Measurements from ENCODE around the gene AGAP1. TPM values are rescaled to one million over a fixed set of nuclear protein-coding genes. Genes with fewer than 3 reads are reported as not detected.

AGAP1 gene
- total RNA-seq, 2 experiments from 2014 or later = 1.8 to 2.0 TPM

- ChIA-PET POLR2A (no interaction called here), CTCF (no interaction called here)
- Mint-ChIP-seq H3K9me3 (peaks cover under 1% of the 10 kb centered on the region), H3K4me3 (no peak overlapping the region), H3K27me3 (peaks cover 45% of the 10 kb centered on the region), H3K4me1 (ENCODE audit: low read depth) (peaks cover 12% of the 10 kb centered on the region), H3K27ac (no peak overlapping the region), H3K36me3 (no peaks in the 10 kb centered on the region)
- intact Hi-C loops (cut with micrococcal nuclease) = loop anchor here (10.0 kb wide), 1 partner anchor 90 kb away; no protein-coding TSS in a partner anchor
- DNase-seq = no peak
Observed at GRCh38 chr2:235505181-235505741, 11.4 kb downstream of the AGAP1 start.

GRCh38 chr2:235506291-235506996, 12.6 kb downstream of the AGAP1 start:
- CTCF ChIA-PET = no interaction called here

GRCh38 chr2:235506997-235507615, 13.3 kb downstream of the AGAP1 start:
- no peak for DNase-seq
- CTCF ChIA-PET = no interaction called here
- POLR2A ChIA-PET = no interaction called here
- H3K36me3 Mint-ChIP-seq = no peaks in the 10 kb centered on the region
- H3K27me3 Mint-ChIP-seq = peaks cover 35% of the 10 kb centered on the region
- H3K9me3 Mint-ChIP-seq = peaks cover 2% of the 10 kb centered on the region
- H3K27ac Mint-ChIP-seq = no peak overlapping the region
- H3K4me3 Mint-ChIP-seq = no peak overlapping the region
- intact Hi-C loops (cut with micrococcal nuclease) = loop anchor here (10.0 kb wide), 1 partner anchor 88 kb away; no protein-coding TSS in a partner anchor
- peaks cover under 1% of the 10 kb centered on the region for H3K4me1 Mint-ChIP-seq (ENCODE audit: low read depth)

More at GRCh38 chr2:235506291-235506996, 12.6 kb downstream of the AGAP1 start:
- intact Hi-C loops (cut with micrococcal nuclease) = loop anchor here (10.0 kb wide), 1 partner anchor 88 kb away; no protein-coding TSS in a partner anchor
- Mint-ChIP-seq H3K9me3 (peaks cover 2% of the 10 kb centered on the region), H3K4me1 (ENCODE audit: low read depth) (peaks cover 7% of the 10 kb centered on the region), H3K36me3 (no peaks in the 10 kb centered on the region), H3K27me3 (peaks cover 39% of the 10 kb centered on the region), H3K4me3 (no peak overlapping the region), H3K27ac (no peak overlapping the region)
- POLR2A ChIA-PET = no interaction called here
- no peak for DNase-seq

- ChIA-PET CTCF (no interaction called here), POLR2A (no interaction called here)
- no peak for DNase-seq
- Mint-ChIP-seq H3K9me3 (peaks cover 2% of the 10 kb centered on the region), H3K36me3 (no peaks in the 10 kb centered on the region), H3K4me3 (no peak overlapping the region), H3K27ac (no peak overlapping the region), H3K4me1 (ENCODE audit: low read depth) (no peaks in the 10 kb centered on the region), H3K27me3 (peaks cover 26% of the 10 kb centered on the region)
- intact Hi-C loops (cut with micrococcal nuclease) = loop anchor here (10.0 kb wide), 1 partner anchor 87 kb away; no protein-coding TSS in a partner anchor
Observed at GRCh38 chr2:235507928-235508327, 14.1 kb downstream of the AGAP1 start.

- no peak for DNase-seq
- Mint-ChIP-seq H3K4me1 (ENCODE audit: low read depth) (no peaks in the 10 kb centered on the region), H3K27ac (no peak overlapping the region), H3K4me3 (no peak overlapping the region), H3K27me3 (peaks cover 23% of the 10 kb centered on the region), H3K9me3 (peaks cover 2% of the 10 kb centered on the region), H3K36me3 (no peaks in the 10 kb centered on the region)
- intact Hi-C loops (cut with micrococcal nuclease) = loop anchor here (10.0 kb wide), 1 partner anchor 86 kb away; no protein-coding TSS in a partner anchor
- ChIA-PET CTCF (no interaction called here), POLR2A (no interaction called here)
Observed at GRCh38 chr2:235508371-235509160, 14.7 kb downstream of the AGAP1 start.

GRCh38 chr2:235510318-235510717, 16.5 kb downstream of the AGAP1 start:
- POLR2A ChIA-PET = no interaction called here
- no peaks in the 10 kb centered on the region for H3K36me3 Mint-ChIP-seq
- CTCF ChIA-PET = no interaction called here
- peaks cover 11% of the 10 kb centered on the region for H3K27me3 Mint-ChIP-seq
- H3K4me1 Mint-ChIP-seq (ENCODE audit: low read depth) = no peaks in the 10 kb centered on the region
- H3K4me3 Mint-ChIP-seq = no peak overlapping the region
- peaks cover 2% of the 10 kb centered on the region for H3K9me3 Mint-ChIP-seq
- intact Hi-C loops (cut with micrococcal nuclease) = no loop called here
- H3K27ac Mint-ChIP-seq = no peak overlapping the region
- no peak for DNase-seq

GRCh38 chr2:235511187-235511661, 17.4 kb downstream of the AGAP1 start:
- Mint-ChIP-seq H3K27me3 (peaks cover 8% of the 10 kb centered on the region), H3K27ac (no peak overlapping the region), H3K4me1 (ENCODE audit: low read depth) (no peaks in the 10 kb centered on the region), H3K36me3 (no peaks in the 10 kb centered on the region), H3K9me3 (peaks cover 2% of the 10 kb centered on the region), H3K4me3 (no peak overlapping the region)
- intact Hi-C loops (cut with micrococcal nuclease) = no loop called here
- ChIA-PET POLR2A (no interaction called here), CTCF (no interaction called here)
- no peak for DNase-seq

GRCh38 chr2:235511751-235512698, 18.2 kb downstream of the AGAP1 start:
- ChIA-PET CTCF (no interaction called here), POLR2A (no interaction called here)
- peaks cover 6% of the 10 kb centered on the region for H3K27me3 Mint-ChIP-seq

GRCh38 chr2:235512699-235513053, 18.8 kb downstream of the AGAP1 start:
- Mint-ChIP-seq H3K36me3 (no peaks in the 10 kb centered on the region), H3K27ac (no peak overlapping the region), H3K9me3 (peaks cover 2% of the 10 kb centered on the region), H3K27me3 (peaks cover 4% of the 10 kb centered on the region), H3K4me1 (ENCODE audit: low read depth) (no peaks in the 10 kb centered on the region), H3K4me3 (no peak overlapping the region)
- no peak for DNase-seq
- intact Hi-C loops (cut with micrococcal nuclease) = no loop called here
- CTCF ChIA-PET = no interaction called here
- POLR2A ChIA-PET = no interaction called here

More at GRCh38 chr2:235511751-235512698, 18.2 kb downstream of the AGAP1 start:
- intact Hi-C loops (cut with micrococcal nuclease) = no loop called here
- H3K27ac Mint-ChIP-seq = no peak overlapping the region
- DNase-seq = no peak
- peaks cover 2% of the 10 kb centered on the region for H3K9me3 Mint-ChIP-seq
- H3K4me1 Mint-ChIP-seq (ENCODE audit: low read depth) = no peaks in the 10 kb centered on the region
- no peaks in the 10 kb centered on the region for H3K36me3 Mint-ChIP-seq
- no peak overlapping the region for H3K4me3 Mint-ChIP-seq

- ChIA-PET POLR2A (no interaction called here), CTCF (no interaction called here)
- peaks cover 7% of the 10 kb centered on the region for H3K27me3 Mint-ChIP-seq
- H3K4me3 Mint-ChIP-seq = no peak overlapping the region
- no peaks in the 10 kb centered on the region for H3K4me1 Mint-ChIP-seq (ENCODE audit: low read depth)
- DNase-seq = no peak
- peaks cover 2% of the 10 kb centered on the region for H3K9me3 Mint-ChIP-seq
- intact Hi-C loops (cut with micrococcal nuclease) = no loop called here
- no peaks in the 10 kb centered on the region for H3K36me3 Mint-ChIP-seq
- H3K27ac Mint-ChIP-seq = no peak overlapping the region
Observed at GRCh38 chr2:235513984-235514626, 20.3 kb downstream of the AGAP1 start.
